HG03045 (cell line): Measurements from ENCODE around the gene DNAI1.
A peak's percentile ranks its signal among the peaks of the same experiment; 100 is the strongest.
"Not testable (repeated sequence)": the region's sequence is repeated elsewhere in the genome, so short reads cannot be mapped to it uniquely, and the experiment has no call there.

ENCODE experiments used
- ATAC-seq: cut with Tn5 transposase; IDR thresholded peaks from one replicate; pipeline ENCODE4 v1.9.1; 2021; ENCODE audit warnings: mild to moderate bottlenecking, moderate library complexity; ENCODE audit not compliant: unreplicated experiment

The DNAI1 gene

DNA sequence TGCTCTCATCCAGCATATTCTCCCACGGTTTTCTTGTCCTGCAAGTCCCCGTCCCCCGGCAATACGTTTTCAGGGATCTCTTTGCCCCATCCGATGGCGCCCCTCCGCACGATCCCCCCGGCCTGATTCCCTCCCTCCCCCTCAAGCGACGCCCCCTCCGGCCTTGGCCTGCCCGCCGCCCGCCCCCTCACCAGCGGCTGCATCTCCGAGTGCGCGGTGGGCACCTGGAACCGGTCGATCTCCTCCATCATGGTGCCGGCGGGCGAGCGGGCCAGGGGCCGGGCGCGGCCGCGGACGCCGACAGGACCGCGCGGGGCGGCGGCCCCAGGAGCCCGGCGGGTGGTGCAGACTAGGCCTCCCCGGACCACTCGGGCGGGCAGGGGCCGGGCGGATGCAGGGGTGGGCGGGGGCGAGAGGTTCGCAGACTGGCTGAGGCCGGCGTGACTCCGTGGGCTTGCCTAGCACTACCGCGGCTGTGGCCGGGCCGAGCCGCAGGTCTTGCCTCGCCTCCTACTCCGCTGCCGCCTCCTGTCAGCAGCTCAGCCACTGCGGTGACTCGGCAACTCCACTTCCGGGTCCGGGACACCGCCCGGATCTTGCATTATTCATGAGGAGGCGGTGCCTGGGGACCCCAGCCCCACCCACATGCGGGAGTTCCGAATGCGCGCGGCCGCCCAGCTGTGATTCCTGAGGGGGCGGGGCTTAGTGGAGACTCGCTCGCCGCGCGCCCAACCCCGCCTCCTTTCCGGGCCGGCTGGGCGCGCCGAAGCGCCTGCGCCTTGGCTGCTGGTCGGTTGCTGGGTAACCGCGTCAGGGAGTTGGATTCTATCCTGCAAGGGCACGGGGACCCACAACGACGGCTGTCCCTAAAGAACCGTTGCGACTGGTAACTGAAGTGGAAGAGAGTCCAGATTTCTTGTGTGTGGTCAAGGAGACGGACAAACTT lies at the start of gene DNAI1, which contains the start of gene FAM219A:
Gene DNAI1, plus strand, starts transcription at position 793 of the 946 bp plus-strand sequence. CDS start 201 bp downstream, outside the sequence.
Gene FAM219A, minus strand, starts transcription at position 558 of the 946 bp plus-strand sequence. Its CDS starts 307 bp downstream, at position 251.
- peak; percentile 98 for ATAC-seq

DNA sequence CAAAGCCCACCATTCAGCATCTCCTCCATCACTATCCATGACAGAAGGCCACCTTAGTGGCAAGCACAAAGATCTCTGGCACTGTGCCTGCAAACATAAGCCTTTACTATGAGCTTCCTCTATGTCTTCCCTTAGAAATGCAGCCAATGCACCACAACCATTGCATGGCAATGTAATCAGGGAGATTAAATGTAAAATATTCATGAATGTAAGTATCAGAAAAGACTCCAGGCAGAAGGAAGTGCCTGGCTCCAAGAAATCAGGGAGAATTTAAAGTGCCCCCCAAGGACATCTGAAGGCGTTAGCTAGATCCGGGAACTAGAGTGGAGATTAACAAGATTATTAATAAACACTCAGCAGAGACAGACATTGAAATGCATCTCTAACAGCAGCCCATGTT lies 49.5 kb upstream of the DNAI1 start:
- ATAC-seq, result no peak

DNA sequence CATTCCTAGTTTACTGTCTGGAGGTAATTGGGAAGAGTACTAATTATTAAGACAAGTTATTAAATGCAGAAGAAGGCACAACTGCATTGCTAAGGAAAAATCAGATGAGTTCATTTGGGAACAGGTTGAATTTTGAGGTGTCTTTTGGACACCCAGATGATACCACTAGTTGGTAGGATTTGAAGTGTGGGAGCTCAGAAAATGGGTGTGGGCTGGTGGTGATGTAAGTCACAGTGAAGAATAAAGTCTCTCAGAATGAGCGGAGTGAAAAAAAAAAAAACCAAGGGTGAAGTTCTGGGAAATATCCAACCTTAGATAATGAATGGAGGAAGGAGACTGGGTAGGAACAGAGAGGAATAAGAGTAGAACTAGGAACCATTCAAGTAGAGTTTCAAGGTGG lies 46.3 kb upstream of the DNAI1 start:
- no peak for ATAC-seq

DNA sequence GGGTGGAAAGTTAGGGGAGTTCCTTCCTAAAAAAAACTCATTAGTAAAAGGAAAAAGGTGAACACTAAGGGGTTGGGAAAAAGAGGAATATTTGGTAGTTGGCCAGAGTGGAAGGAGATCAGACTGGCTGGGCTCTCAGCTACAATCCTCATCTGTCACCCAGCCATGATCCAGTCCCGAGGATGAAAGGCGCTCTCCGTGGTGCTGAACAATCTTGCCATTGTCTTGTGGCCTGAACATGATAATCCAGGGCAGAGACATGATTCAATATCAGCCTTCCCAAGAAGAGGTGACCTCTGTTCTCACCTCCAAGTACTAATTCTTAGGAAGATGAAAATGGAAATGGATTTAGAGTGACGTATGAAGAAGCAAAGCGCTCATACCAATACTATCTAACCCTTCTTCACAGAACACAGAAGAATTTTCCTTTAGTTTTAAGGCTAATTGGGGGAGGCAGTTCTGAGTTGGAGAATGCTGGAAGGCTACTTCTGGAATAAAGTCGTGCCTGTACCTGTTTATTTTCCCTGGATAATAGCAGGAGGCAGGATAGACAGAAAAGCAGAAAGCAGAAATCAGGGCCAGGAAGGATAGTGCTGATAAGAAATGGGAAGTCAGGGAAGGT lies 45.3 kb upstream of the DNAI1 start:
- no peak for ATAC-seq

DNA sequence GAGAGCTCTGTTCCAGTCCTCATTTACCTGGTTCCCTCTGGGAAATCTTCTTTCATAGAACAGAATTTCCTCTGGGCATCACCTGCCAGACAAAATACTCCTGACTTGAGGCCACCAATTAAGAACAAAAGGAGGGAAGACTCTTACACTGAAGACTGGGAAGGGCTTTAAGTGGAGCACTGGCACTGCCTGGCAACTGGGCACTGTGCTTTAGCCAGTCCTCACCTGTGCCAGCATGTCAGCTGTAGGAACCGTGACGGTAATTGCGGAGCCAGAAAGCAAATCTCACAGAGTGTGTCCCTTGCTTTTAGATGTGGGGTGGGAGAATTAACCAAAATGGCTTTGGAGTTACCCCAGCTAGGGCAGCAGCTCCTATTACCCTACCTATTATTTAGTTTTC lies 40.9 kb upstream of the DNAI1 start:
- no peak for ATAC-seq

DNA sequence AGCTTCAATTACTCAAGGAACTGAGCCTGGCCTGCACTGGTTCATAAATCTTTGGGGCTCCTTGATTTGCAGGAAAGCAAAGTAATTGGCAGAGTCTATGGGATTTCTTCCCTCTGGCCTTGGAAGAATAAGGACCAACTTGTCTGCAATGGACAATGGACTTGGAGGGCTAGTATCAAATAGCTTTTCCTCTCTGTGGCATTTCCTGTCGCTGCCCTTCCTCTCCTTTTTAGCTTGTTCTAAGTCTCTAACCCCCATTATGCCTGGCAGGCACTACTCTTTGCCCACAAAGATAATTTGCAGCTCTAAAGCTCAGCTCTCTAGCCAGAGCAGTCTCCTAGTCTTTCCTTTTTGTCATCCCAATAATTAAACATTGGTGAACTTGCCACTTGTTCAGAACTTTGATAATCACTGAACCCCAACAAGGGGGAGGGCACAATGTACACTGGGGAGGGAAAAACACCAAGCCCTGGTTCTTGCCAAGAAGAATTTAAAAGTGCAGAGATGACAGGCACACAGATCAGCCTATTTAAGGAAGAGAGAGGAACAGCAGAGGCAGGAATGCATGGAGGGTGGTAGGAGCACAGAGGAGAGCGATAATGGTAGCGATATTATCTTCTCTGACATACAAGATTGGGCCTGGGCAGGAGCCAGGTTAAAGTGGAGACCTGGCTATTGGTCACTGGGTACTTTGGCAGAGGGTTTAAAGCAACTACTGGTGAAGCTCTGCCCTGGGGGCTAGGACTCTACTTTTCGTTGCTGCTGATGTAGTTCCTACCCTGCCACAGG lies 38.7 kb upstream of the DNAI1 start:
- no peak for ATAC-seq

DNA sequence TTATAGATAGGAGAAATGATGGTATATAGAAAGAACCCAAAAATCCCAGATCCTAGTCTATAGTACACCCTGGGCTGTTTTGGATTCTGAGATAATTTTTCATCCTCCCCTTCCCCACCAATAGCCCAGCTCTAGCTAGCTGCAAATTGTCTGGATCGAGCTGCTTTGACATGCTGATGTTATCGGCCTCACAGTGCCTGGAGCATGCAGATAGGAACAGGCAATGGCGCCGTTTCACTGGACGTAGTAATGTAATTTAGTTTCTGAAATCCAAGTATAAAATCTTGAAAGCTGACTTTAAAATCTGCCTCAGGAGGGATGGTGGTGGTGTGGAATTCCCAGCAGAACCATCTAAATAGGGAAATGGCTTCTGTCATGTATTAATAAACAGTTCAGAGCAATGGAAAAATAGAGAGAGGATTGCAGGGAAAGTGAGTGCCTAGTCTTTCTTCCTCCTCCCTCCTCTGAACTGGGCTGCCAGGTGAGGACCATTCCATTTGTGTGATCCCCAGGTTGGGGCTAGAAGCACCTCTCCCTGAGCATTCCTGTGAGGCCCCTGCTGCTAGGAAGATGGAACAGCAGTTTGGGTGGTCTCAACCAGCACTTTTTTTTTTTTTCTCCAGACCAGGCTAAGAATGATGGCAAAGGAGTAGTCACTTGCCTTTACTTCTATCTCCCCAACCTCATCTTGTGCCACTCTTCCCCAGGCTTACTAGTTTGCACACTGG lies 32.1 kb upstream of the DNAI1 start:
- no peak for ATAC-seq

DNA sequence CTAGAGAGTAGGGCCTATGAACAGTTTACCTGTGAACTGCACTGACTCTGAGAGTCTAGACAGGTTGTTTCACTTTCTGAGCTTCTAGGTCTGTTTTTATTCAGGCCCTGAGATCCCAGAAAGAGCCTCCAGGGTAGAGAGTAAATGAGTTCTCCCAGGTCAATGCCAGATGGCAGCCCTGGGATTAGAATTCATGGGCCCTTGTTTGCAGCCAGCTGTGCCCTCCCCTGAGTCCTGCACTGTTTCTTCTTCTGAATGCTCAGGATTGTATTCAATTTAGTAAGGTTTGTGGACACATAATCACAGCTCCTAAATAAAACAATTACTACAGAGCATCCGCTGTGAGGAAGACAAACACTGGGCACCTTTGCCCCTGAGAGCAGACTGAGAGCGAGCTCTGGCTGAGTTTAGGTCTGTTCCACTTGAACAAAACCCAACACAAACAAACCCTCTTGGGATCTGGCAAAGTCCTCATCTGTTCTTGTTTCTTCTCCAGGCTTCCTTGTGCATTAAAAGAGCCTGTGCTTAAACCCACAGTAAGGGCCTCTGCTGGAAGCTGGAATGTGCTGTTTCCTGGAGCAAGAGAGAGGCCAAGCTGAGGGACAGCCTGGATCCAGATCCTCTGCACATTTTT lies 30.2 kb upstream of the DNAI1 start:
- no peak for ATAC-seq

DNA sequence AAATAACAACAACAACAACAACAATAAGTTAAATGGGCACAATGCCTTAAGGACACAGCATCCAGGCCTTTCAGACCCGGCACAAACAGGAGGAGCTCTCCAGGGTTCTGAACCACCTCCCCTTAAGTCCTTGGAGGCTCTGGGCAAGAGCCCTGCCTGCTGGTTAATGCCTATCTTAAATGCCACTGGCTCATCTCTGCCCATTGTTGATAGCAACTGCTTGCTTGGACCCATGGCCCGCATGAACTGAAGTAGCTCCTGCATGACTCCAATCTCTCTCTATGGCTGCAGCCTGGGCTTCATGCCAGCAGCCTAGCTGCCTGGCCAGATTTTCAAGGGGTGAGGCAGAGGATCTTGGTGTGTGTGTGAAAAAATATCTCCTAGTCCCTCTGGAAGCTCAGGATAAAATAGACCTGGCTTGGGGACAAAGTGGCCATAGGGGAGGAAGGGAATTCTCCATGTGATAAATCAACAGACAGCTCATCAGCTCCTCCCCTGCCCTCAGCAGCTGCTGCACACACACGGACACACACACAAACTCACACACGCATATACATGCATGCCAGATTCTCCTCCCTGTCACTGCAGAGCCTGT lies 27.7 kb upstream of the DNAI1 start:
- no peak for ATAC-seq

DNA sequence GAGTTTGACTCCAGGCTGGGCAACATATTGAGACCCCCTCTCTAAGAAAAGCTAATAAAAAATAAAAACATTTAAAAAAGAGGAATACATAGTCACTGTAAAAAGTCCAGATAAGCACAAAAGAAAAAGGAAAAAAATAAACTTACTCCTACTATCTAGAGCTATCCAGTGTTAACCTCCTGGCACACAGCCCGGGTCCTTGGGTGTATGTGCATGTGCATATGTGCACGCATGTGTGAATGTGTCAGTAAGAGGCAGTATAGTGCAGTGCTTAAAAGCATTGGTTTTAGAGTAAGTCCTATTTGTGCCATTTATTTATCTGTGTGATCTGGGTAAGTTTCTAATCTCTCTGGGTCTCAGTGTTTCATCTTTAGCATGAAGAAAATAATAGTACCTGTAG lies 26.9 kb upstream of the DNAI1 start:
- ATAC-seq, result no peak

DNA sequence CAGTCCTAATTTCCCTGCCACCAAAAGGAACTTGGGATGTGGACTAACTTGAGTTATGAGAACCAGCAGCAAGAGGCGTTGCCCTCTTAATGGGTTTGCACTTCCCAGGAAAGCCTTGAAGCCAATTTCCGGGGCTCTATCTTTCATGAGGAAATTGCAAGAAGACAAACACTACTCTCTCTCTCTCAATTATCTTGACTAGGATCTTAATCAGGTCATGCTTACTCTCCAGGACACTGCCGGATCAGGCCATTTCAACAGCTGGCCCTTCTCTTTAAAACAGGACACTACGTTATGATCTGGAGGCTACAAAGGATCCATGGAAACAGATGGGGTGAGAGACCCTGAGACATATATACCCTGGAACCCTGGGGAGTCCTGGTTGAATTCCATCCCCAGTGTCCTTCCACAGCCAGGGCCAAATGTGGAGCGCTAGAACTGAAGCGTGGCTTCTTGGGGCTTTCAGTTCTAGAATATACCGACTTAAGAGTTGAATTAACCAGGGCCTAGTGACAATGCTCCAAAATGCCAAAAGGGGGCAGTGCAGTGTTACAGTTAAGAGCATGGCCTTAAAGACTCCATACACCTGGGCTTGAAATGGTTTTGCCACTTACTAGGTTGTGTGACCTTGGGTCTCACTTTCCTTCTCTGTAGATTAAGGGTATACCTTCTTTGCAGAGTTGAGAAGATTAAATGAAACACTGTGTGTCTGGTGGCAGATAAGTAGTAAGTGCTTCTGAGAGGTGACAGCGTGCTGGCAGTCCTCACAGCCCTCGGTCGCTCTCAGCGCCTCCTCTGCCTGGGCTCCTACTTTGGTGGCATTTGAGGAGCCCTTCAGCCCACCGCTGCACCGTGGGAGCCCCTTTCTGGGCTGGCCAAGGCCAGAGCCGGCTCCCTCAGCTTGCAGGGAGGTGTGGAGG lies 21.3 kb upstream of the DNAI1 start:
- ATAC-seq, result no peak

DNA sequence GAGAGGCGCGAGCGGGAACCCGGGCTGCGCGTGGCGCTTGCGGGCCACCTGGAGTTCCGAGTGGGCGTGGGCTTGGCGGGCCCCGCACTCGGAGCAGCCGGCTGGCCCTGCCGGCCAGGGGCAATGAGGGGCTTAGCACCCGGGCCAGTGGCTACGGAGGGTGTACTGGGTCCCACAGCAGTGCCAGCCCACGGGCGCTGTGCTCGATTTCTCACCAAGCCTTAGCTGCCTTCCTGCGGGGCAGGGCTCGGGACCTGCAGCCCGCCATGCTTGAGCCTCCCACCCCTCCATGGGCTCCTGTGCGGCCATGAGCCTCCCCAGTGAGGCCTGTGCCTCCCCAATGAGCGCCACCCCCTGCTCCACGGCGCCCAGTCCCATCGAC lies 20.7 kb upstream of the DNAI1 start:
- ATAC-seq, result not testable (repeated sequence)

DNA sequence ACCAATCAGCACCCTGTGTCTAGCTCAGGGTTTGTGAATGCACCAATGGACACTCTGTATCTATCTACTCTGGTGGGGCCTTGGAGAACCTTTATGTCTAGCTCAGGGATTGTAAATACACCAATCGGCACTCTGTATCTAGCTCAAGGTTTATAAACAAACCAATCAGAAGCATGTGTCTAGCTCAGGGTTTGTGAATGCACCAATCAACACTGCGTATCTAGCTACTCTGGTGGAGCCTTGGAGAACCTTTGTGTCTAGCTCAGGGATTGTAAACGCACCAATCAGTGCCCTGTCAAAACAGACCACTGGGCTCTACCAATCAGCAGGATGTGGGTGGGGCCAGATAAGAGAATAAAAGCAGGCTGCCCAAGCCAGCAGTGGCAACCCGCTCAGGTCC lies 20.1 kb upstream of the DNAI1 start:
- ATAC-seq, result not testable (repeated sequence)

DNA sequence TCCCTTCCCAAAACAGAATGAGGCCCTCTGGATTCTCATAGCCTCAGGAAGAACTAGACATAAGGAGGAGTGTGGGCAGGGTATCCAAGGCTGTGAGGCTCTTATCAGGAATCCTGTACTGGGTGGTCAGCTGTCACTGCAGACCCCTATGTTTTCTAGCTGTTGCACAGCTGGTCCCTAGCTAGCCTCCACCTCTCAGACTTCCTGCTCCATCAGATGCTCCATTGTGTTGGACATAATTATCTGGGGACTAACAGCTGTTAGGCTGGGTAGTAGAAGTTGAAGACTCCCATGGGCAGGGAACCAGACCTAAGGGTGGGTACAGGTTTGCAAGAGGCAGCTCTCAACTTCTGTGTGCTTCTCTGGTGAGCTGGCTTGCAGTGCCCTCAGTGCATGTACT lies 18.6 kb upstream of the DNAI1 start:
- no peak for ATAC-seq

DNA sequence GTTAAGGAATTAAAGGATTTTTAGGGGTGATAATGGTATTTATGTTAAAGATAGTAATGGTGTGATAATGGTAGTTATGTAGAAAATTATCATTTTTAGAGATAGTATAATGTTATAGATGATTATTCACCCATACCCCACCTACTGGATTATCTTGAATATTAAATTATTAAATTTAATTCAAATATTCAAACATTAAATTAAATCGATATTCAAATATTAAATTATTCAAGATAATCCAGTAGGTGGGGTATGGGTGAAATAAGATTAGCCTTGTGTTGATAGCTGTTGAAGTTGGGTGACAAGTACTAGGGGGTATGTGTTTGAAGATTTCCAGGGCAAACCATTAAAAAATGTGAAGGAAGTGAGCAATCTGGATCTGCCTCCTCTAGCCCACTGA lies 15.8 kb upstream of the DNAI1 start:
- no peak for ATAC-seq

DNA sequence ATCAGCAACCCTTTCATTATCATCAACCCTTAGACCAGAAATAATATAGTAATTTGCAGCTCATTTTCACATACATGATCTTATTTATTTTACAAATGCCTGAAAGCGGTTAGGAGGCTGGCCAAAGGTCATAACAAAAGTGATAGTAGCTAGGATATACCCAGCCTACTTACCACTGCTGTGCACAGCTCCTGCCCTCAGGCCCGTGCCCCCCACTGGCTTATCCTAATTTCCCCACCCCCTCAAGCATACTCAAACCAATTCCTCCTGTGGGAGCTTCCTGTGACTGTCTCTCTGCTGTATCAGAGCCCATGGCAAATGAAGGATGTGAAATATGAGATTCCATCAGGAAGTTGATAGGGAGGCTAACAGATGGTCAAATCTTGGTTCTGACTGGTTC lies 15.1 kb upstream of the DNAI1 start:
- no peak for ATAC-seq

DNA sequence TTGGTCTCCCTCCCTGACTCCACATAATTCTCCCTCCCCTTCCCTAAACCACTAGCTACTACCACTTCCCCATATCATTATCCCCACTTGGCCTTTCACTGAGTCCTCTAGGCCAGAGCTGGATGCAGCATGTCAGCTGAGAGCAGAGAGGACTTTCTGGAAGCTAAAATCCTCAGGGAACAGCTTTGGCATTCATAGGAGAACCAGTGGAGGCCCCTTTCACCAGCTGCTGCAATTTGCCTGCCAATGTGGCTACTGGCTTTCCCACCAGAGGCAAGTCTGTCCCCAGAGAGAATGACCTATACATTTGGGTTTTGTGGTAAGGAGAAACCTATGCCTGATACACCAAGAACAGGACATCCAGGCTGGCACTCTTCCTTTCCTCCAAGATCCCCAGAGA lies 14.6 kb upstream of the DNAI1 start:
- no peak for ATAC-seq

DNA sequence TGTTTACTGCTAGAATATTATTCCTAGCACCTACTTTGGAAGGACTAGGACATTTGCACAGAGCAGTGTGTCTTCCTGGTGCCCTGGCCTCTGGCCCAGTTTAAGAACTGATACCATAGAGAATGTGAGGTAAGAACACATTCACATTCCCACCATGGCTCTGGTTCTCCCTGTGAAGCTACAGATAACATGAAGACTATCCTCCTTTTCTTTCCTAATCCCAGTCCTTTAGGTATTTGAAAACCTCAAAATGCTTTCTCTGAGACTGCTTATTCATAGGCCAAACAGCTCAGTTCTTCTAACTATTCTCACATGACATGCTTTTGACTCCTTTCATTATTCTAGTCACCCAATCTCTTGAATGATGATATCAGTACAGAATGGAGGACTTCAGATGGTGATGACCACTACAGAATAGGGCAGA lies 12.1 kb upstream of the DNAI1 start:
- ATAC-seq, result no peak

DNA sequence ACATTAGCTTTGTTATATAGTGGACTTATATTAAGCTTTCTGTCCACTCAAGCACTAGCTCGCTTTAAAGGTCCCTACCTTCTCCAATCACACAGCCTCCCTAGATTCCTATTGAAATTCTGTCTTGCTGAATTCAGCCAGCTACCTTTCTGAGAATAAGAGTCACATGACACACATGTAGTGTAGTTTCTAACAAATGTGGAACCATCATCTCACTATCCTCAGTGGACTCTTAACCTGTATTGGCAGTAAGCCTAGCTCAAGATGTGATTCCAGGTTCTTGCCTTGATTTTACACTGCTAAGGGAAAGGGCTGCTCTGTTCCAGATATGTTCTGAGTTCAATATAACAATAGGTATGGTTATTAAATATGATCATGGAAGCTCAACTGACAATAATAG lies 11.7 kb upstream of the DNAI1 start:
- no peak for ATAC-seq
